Peyer's patch (tissue), 4 donors: ENCODE results near the gene HCST.

Experiments used
- CTCF ChIP-seq, 6 experiments: fragments of 450-650 bp in 4 of 6; fragments of 200-600 bp in 2 of 6; sonication (generic) in 1 of 6; IDR thresholded peaks; one replicate each; pipeline ENCODE4 v1.5.1; 2017 to 2019; ENCODE audit warnings: antibody characterized with exemption in 6 of 6, mild to moderate bottlenecking in 3 of 6, moderate library complexity in 1 of 6
- POLR2A ChIP-seq, 2 donors: fragments of 450-650 bp; IDR thresholded peaks; one replicate each; pipeline ENCODE4 v1.5.1; 2017; ENCODE audit warnings: antibody characterized with exemption in 2 of 2, mild to moderate bottlenecking in 2 of 2, moderate library complexity in 2 of 2

DNA sequence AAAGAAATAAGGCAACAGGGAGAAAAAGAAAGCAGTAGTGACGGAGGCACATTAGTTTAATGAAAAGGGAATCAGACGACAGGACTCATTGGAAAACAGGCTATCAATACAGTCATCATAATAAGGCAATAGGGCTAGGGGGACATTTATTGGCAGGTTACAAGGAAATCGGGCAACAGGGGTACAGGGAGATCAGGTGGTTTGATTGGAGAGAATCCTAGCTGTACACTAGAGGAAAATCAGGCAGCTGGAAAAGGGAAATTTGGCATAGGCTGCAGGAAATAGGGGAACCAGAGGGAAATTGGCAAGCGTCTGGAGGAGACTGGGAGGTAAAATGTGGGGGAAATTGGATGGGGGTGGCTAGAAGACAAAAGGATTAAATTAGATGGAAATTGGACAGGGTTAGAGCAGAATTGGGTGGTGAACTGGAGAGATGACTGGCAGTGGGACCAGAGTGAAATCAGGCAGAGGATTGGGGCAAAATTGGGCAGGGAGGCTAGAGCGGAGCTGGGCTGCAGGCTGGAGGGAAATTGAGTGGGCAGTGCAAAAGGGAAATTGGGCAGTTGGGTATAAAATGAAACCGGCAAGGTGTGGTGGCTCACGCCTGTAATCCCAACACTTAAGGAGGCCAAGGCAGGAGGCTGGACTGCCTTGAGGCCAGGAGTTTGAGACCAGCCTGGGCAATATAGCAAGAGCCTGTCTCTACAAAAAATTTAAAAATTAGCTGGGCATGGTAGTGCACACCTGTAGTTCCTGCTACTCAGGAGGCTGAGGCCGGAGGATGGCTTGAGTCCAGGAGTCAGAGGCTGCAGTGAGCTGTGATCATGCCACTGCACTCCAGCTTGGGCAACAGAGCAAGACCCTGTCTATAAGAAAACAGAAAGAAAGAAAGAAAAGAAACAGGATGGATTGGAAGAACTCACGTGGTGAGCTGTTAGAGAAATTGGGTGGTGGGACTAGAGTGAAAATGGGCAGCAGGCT, 41.3 kb downstream of the HCST start:
- TF ChIP-seq CTCF (IDR thresholded peaks at IDR 0.05) (no peak), POLR2A (IDR thresholded peaks at IDR 0.05) (no peak)
